LNCaP clone FGC (cell line): ENCODE measurements around the gene SLC13A4.
"Not testable (repeated sequence)": the region's sequence is repeated elsewhere in the genome, so short reads cannot be mapped to it uniquely, and the experiment has no call there.

Experiments used
- DNase-seq: peaks from one replicate; pipeline ENCODE4 v3.0.0-alpha.2; 2011; ENCODE audit warnings: low read depth
- H3K4me3 ChIP-seq: 2 replicates; pipeline ENCODE4 v1.5.1; 2011; ENCODE audit warnings: mild to moderate bottlenecking, low read depth, low read length, control low read depth
- TF ChIP-seq, protein P1 (sequence below): IDR thresholded peaks from 2 replicates; pipeline ENCODE4 v1.5.1; 2012; ENCODE audit warnings: mild to moderate bottlenecking; ENCODE audit not compliant: control insufficient read depth, insufficient read depth; ENCODE audit errors: extremely low read depth

SLC13A4 gene

GRCh38 chr7:135728136-135728669 lies at the start of gene SLC13A4:
TSS of gene SLC13A4 (minus strand) at chr7:135728186. CDS start at chr7:135727496, 690 bp downstream.
- H3K4me3 ChIP-seq, result no peak within 1 kb of the TSS
- TF ChIP-seq, protein P1, sequence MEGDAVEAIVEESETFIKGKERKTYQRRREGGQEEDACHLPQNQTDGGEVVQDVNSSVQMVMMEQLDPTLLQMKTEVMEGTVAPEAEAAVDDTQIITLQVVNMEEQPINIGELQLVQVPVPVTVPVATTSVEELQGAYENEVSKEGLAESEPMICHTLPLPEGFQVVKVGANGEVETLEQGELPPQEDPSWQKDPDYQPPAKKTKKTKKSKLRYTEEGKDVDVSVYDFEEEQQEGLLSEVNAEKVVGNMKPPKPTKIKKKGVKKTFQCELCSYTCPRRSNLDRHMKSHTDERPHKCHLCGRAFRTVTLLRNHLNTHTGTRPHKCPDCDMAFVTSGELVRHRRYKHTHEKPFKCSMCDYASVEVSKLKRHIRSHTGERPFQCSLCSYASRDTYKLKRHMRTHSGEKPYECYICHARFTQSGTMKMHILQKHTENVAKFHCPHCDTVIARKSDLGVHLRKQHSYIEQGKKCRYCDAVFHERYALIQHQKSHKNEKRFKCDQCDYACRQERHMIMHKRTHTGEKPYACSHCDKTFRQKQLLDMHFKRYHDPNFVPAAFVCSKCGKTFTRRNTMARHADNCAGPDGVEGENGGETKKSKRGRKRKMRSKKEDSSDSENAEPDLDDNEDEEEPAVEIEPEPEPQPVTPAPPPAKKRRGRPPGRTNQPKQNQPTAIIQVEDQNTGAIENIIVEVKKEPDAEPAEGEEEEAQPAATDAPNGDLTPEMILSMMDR, result no peak
- DNase-seq, result no peak

DNA sequence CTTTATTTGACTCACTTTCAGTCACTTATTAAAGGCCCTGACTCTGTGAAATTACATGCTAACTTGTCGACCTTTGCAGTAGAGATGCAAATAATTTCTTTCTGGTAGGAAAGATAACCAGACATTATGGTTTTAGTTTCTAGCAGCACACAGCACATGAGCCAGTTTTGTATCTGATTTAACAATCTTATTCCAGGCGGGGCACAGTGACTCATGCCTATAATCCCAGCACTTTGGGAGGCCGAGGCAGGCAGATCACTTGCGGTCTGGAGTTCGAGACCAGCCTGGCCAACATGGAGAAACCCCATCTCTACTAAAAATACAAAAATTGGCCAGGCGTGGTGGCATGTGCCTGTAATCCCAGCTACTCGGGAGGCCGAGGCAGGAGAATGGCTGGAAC lies 47.9 kb upstream of the SLC13A4 start:
- not testable (repeated sequence) for DNase-seq, H3K4me3 ChIP-seq

DNA sequence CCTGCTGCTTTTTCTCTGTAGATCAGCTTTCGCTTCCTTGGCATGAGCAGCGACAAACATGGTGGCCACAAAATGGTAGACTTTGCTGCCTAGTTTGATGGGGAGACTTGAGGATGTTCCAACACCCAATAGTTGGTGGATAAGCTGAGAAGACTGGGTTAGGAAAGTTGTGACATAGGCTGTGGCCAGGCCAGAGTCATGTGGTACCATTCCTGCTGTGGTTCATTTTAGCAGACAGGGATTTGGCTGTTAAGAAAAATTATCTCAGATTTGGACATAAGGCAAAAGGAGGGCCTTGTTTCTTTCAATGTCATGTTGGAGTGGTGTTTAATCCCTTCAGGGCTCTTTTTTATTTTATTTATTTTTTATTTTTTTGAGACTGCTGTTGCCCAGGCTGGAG lies 47.2 kb upstream of the SLC13A4 start:
- no peak for DNase-seq
- no peak overlapping the region for H3K4me3 ChIP-seq
- TF ChIP-seq, protein P1, result no peak

DNA sequence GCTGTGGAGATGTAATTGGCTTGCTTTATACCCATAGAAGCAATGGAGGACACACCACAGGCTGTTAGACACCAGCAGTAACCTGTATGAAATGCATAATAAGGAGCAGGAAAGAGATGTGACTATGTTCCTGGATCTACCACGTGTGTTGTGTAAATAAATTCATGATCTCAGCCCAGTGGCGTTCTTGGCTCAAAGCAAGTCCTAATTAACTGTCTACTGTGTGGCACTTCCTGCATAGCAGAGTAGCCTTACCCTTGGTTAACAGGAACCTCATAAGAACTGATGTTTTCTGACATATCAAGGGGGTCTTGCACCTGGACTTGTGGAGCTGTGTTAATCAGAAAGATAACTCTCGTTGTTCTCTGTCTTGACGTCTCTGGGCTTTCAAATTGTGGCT lies 46.3 kb upstream of the SLC13A4 start:
- peak overlapping the region; percentile 16; the same call in 1 of the 2 replicates for H3K4me3 ChIP-seq
- TF ChIP-seq, protein P1, result no peak
- peak; percentile 96 for DNase-seq

- DNase-seq, result peak; percentile 73
- TF ChIP-seq, protein P1, result no peak
- peak overlapping the region; percentile 3; the same call in 1 of the 2 replicates for H3K4me3 ChIP-seq
Observed at GRCh38 chr7:135773464-135773863, 45.5 kb upstream of the SLC13A4 start.

GRCh38 chr7:135772639-135773222 lies 44.7 kb upstream of the SLC13A4 start:
- H3K4me3 ChIP-seq, result no peak overlapping the region
- TF ChIP-seq, protein P1, result no peak
- DNase-seq, result no peak

GRCh38 chr7:135771961-135772638 lies 44.1 kb upstream of the SLC13A4 start:
- H3K4me3 ChIP-seq, result no peak overlapping the region
- TF ChIP-seq, protein P1, result no peak
- DNase-seq, result no peak
